Measurements from ENCODE around the gene GOT1. TPM values are rescaled to one million over a fixed set of nuclear protein-coding genes. Genes with fewer than 3 reads are reported as not detected.

Gene GOT1
- polyA plus RNA-seq, 5 donors = 27.6 to 30.8 (median 28.6) TPM

- DNase-seq = no peak
These were observed 34.0 kb downstream of the GOT1 start for GRCh38 chr10:99396471-99396870.

GRCh38 chr10:99395750-99396445 lies 34.5 kb downstream of the GOT1 start:
- DNase-seq = no peak

DNA sequence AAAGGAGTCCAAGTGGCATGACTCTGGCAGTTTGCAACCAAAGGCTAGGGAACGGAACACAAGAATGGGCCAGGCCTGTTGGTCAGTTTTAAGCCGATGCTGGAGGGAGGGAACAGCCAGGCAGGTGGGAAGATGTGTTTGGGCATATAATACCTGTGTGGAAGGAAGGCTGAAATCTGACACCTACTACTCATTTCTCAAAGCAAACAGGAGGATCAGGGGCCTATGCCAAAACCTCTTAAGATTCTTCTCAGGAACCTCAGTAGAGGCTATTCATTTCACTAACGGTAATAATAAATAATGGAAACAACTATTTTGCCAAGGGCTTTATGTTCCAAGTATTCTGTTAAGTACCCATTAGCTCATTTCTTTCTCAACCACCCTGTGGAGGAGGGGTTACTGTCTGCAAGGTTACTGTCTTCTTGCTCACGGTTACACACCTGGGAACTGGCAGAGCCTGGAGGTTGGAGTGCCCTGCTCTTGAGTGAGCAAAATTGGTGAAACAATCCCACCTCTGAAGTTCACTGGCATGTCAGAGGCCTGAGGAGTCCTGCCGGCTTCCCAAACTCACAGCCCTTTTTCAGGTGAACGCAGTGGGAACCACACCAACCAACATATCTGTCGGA lies 35.5 kb downstream of the GOT1 start:
- no peak for DNase-seq

GRCh38 chr10:99394256-99394655 lies 36.2 kb downstream of the GOT1 start:
- DNase-seq = no peak

- no peak for DNase-seq
These were observed 36.7 kb downstream of the GOT1 start for GRCh38 chr10:99393683-99394082.

GRCh38 chr10:99393036-99393435 lies 37.4 kb downstream of the GOT1 start:
- DNase-seq = no peak

- DNase-seq = no peak
These were observed 39.1 kb downstream of the GOT1 start for GRCh38 chr10:99391346-99391745.

- no peak for DNase-seq
These were observed 40.5 kb downstream of the GOT1 start for GRCh38 chr10:99389729-99390480.

DNA sequence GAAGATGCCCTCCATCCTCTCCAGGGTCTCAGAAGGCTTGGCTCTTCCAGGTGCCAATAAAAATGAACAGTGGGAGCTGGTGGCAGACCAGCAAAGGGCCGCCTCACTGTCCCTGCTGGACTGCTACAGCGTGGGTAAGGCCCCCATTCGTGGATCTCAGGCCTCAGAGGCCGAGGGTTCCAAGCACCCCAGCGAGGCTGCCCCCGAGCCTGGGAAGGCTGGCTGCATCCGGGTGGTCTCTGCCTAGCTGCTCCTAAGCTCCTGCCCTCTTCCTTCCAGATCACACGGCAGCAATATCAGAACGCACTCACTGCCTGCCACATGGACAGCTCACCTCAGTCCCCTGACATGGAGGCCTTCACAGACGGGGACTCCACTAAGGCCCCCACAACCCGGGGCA lies 42.9 kb downstream of the GOT1 start:
- DNase-seq = no peak

DNA sequence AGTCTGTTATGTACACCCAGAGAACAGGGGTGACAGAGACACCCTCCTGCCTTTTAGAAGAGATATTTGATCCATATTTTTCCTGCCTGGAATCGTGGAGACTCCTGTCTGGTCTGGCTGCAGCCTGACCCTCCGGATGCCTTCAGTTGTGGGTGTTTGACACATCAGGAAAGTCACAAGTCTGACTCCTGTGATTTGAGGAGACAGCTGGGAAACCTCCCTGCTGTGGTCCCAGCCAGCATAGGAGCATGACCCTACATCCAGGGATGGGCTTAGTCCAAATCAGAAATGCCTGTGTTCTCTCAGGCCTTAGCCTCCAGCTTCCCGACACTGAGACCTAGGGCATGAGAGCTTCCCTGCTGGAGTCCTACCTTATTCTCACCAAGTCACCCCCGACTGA lies 43.4 kb downstream of the GOT1 start:
- DNase-seq = no peak

DNA sequence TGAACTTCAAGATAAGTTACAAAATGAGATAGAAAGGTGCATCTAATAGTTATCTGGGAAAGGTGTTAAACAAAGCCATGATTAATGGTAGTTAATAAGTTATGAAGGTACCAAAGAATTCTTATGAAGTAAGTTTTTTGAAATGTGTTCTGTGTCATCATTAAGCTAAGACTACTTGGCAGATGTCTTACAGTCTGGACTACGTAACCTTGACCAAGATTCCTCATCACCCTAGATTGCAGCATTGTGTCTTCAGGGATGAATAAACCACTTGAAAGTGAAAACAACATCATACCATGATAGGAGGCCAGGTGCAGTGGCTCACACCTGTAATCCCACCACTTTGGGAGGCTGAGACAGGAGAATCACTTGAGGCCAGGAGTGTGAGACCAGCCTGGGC lies 48.2 kb downstream of the GOT1 start:
- DNase-seq = no peak

DNA sequence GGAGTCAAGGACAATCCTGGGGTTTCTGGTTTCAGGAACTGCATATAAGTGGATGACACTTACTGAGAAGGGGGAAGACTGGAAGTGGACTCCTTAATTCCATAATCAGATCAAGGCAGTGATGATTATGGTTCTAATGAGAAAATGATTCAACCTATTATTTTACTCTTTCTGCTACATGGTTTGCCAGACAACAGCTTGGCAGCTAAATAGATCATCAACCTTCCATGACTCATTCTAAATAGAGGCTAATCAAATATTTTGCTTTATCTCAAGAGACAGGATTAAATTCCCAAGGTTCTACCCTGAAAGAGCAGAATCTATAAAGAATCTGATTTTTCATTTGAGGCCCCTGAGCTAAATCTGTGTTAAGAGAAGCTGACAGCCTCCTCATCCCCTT lies 55.0 kb downstream of the GOT1 start:
- no peak for DNase-seq

DNA sequence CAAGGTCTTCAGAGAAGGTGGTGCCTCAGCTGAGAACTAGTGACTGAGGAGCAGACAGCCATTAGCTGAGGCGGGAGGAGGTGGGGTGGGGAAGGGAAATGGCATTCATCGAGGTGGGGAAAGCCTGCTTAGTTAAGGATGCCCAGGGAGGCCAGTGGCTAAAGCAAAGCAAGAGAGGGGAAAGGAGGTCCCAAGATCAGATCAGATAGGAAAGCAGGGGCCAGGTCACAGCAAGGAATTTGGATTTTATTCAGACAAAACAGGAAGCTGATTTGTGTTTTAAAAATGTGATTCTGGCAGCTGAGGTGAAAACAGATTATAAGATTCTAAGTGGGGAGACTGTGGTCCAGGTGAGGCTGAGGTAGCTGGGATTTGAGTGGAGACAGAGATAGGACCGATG lies 55.5 kb downstream of the GOT1 start:
- no peak for DNase-seq

DNA sequence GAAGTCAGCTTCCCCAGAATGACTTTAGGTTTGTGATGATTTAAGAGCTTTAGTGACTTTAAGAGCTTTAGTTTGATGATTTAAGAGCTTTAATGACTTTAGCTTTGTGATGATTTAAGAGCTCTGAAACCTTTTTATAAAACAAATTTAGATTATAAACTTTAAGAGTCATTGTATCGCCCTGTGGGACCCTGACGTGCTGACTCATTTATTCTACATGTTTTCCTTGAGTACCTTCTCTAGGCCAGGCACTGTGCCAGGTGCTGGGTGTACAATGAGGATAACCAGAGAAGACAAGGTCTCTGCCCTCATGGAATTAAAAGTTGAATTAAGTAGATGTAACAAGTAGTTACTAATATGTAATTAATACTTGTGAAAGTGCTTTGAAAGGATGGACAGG lies 55.9 kb downstream of the GOT1 start:
- no peak for DNase-seq

- no peak for DNase-seq
These were observed 57.7 kb downstream of the GOT1 start for GRCh38 chr10:99372546-99373271.

DNA sequence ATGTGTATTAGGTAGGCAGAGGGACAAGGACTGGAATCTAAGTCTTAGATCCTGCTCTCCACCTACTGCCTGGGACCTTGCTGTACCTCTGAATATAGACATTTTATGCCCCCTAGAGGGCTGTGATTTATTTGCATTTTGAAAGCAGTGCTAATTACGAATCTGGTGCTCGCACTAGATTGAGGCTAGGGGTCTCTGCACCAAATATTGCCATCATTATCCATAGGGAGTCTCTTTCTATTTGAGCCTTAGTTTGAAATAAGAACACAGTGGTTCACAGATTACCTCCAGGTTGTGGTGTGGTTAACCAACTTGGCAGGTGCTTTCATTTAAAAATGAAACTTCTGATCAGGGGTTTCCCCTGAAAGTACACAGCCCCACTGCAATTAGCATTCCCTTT lies 59.4 kb downstream of the GOT1 start:
- no peak for DNase-seq

DNA sequence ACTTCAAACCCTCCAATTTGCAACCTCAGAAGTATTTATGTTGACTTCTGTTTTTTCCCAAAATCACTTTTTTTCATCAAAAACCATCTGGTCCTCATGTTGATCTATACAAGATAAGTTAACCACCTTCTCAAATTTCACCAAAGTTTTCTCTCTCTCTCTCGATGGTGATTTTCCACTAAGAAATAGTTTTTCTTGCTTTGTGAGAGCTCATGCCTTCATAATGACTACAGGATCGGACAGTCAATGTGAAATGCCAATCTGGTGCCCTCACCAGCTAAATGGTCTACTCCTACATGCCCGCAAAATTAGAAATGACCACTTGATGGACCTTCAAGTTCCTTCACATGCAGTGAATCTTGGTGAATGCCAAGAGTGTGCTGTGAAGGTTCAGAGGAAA lies 60.9 kb downstream of the GOT1 start:
- no peak for DNase-seq

DNA sequence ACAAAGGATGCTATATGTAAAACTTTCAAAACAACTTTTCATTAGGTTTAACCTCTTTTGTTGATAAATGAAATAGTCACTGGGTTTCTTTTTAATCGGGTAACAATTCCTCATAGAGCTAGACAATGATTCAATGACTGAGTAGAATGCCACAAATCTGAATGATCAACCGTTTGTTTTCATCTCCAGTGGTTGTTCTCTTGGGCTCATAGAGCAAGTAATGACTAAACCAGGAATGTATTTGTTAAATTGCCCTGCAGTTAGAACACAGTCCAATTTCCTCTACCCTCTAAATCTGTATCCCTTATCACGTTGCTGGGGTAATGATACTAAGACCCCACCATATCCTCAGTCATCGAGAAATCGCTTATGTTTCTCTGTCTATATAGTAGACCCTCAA lies 61.3 kb downstream of the GOT1 start:
- DNase-seq = no peak

- no peak for DNase-seq
These were observed 61.8 kb downstream of the GOT1 start for GRCh38 chr10:99368646-99369045.

DNA sequence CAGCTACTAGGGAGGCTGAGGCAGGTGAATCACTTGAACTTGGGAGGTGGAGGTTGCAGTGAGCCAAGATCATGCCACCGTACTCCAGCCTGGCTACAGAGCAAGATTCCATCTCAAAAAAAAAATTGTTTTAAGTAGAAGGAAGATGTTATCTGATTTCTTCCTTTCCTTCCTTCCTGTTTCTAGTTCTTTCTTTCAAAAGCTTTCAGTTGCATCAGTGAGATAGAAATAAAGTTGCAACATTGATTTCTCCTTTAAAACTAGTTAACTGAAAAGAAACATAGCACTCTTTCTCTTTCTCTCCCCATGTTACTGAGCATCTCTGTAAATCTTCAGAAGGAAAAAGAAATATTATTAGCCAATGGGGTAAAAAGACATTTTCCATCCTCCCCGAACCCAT lies 63.8 kb downstream of the GOT1 start:
- no peak for DNase-seq

GRCh38 chr10:99365736-99366135 lies 64.7 kb downstream of the GOT1 start:
- no peak for DNase-seq

DNA sequence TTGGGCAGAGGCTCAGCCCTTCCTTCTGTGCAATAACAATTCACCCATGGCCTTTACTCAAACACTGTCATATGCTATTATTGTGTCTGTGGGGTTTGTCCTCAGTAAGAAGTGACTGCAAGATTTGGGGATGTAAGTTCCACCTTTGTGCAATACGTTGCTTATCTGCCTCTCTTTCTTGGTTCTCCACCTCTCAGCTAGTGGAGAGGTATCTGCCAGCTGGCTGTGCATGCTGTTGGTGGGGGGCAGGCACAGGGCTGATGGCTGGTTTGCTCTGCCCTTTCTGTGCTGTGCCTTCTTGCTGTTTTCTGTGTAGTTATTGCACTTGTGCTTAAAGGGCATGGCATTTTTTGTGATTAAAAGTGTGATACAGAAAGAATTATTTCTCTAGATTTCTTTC lies 65.1 kb downstream of the GOT1 start:
- no peak for DNase-seq

DNA sequence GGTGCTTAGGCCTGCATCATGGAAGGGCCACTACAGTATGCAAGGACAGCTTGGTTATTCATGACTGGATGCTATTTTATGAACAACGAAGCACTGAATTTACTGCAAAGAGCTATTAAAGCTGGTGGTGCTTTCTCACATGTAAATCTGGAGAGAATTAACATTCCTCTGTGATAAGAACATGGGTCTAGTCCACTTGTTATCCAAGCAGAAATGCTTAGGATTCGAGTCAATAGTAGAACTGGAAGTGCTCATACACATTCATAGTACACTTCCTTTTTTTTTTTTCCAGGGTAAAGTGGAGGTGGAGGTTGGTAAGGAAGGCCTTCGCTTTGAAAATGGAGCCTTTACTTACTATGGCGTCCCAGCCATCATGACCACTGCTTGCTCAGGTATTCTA lies 66.3 kb downstream of the GOT1 start:
- no peak for DNase-seq
